Loucy (cell line): ENCODE measurements around the gene UGT2B7.

Source experiments
- H2AFZ ChIP-seq: fragments of 200-600 bp; sonication (generic); 2 replicates; pipeline ENCODE4 v1.6.0; 2016; ENCODE audit warnings: antibody characterized with exemption, mild to moderate bottlenecking, low read length, moderate library complexity
- H3F3A ChIP-seq: fragments of 200-600 bp; 2 replicates; pipeline ENCODE4 v1.6.0; 2016; ENCODE audit warnings: antibody characterized with exemption, low read depth, mild to moderate bottlenecking
- H3K27me3 ChIP-seq: fragments of 200-600 bp; sonication (generic); 2 replicates; pipeline ENCODE4 v1.6.1; 2014; ENCODE audit warnings: low read length, mild to moderate bottlenecking; ENCODE audit not compliant: insufficient read depth, poor library complexity, severe bottlenecking
- H3K36me3 ChIP-seq: fragments of 200-600 bp; sonication (generic); 2 replicates; pipeline ENCODE4 v1.6.1; 2016; ENCODE audit warnings: low read length; ENCODE audit not compliant: insufficient read depth
- H3K4me1 ChIP-seq: fragments of 200-600 bp; sonication (generic); 2 replicates; pipeline ENCODE4 v1.5.1; 2014; ENCODE audit warnings: low read length, mild to moderate bottlenecking; ENCODE audit not compliant: insufficient read depth, poor library complexity, severe bottlenecking
- H3K4me2 ChIP-seq: fragments of 200-600 bp; sonication (generic); 2 replicates; pipeline ENCODE4 v1.6.0; 2014; ENCODE audit warnings: antibody characterized with exemption, low read length, low read depth, mild to moderate bottlenecking; ENCODE audit not compliant: poor library complexity, severe bottlenecking
- H3K4me3 ChIP-seq: fragments of 200-600 bp; sonication (generic); 2 replicates; pipeline ENCODE4 v1.5.1; 2014; ENCODE audit warnings: low read length, mild to moderate bottlenecking, mixed read lengths; ENCODE audit not compliant: poor library complexity, severe bottlenecking
- H3K79me2 ChIP-seq: fragments of 200-600 bp; sonication (generic); 2 replicates; pipeline ENCODE4 v1.6.1; 2014; ENCODE audit warnings: low read length; ENCODE audit not compliant: insufficient read depth
- H3K9ac ChIP-seq: fragments of 200-600 bp; sonication (generic); 2 replicates; pipeline ENCODE4 v1.6.0; 2014; ENCODE audit warnings: mild to moderate bottlenecking, low read depth, low read length, moderate library complexity; ENCODE audit not compliant: poor library complexity, severe bottlenecking
- H3K9me2 ChIP-seq: fragments of 200-600 bp; sonication (generic); replicated peaks from 2 replicates; pipeline ENCODE4 v1.6.1; 2016; ENCODE audit warnings: low read depth, low read length, mixed read lengths
- H3K9me3 ChIP-seq: fragments of 200-600 bp; sonication (generic); 2 replicates; pipeline ENCODE4 v1.6.1; 2014; ENCODE audit warnings: mild to moderate bottlenecking, antibody characterized with exemption, low read length, low read depth; ENCODE audit not compliant: insufficient read depth
- H4K20me1 ChIP-seq: fragments of 200-600 bp; sonication (generic); 2 replicates; pipeline ENCODE4 v1.6.0; 2014; ENCODE audit warnings: antibody characterized with exemption, low read length, mild to moderate bottlenecking; ENCODE audit not compliant: insufficient read depth, poor library complexity, severe bottlenecking
- CTCF ChIP-seq: fragments of 200-600 bp; sonication (generic); conservative IDR thresholded peaks from 2 replicates; pipeline ENCODE4 v1.5.1; 2014; ENCODE audit warnings: mild to moderate bottlenecking, antibody characterized with exemption, low read length
- EZH2phosphoT487 ChIP-seq: fragments of 200-600 bp; IDR thresholded peaks from 2 replicates; pipeline ENCODE4 v1.6.1; 2018; ENCODE audit warnings: antibody characterized with exemption, mild to moderate bottlenecking, moderate library complexity, borderline replicate concordance

The UGT2B7 gene

GRCh38 chr4:69089388-69089787 is 6.9 kb upstream of the UGT2B7 start:
- H2AFZ ChIP-seq = no peak overlapping the region
- H4K20me1 ChIP-seq = no peaks in the 10 kb centered on the region
- no peak overlapping the region for H3K9ac ChIP-seq
- no peak overlapping the region for H3K4me3 ChIP-seq
- no peaks in the 10 kb centered on the region for H3K4me1 ChIP-seq
- H3K9me2 ChIP-seq = no peaks in the 10 kb centered on the region
- no peaks in the 10 kb centered on the region for H3K36me3 ChIP-seq
- TF ChIP-seq CTCF (no peak), EZH2phosphoT487 (no peak)
- H3F3A ChIP-seq = no peaks in the 10 kb centered on the region
- H3K9me3 ChIP-seq = no peaks in the 10 kb centered on the region
- H3K79me2 ChIP-seq = no peaks in the 10 kb centered on the region
- no peak overlapping the region for H3K4me2 ChIP-seq
- no peaks in the 10 kb centered on the region for H3K27me3 ChIP-seq

GRCh38 chr4:69092190-69092589 is 4.1 kb upstream of the UGT2B7 start:
- Histone ChIP-seq H3K36me3 (no peaks in the 10 kb centered on the region), H3K9me2 (no peaks in the 10 kb centered on the region), H4K20me1 (no peaks in the 10 kb centered on the region), H3K9me3 (no peaks in the 10 kb centered on the region), H3K4me3 (no peak overlapping the region), H3K4me2 (no peak overlapping the region), H3K79me2 (no peaks in the 10 kb centered on the region), H2AFZ (no peak overlapping the region), H3K27me3 (no peaks in the 10 kb centered on the region), H3K9ac (no peak overlapping the region), H3F3A (no peaks in the 10 kb centered on the region), H3K4me1 (no peaks in the 10 kb centered on the region)
- TF ChIP-seq CTCF (no peak), EZH2phosphoT487 (no peak)

- Histone ChIP-seq H2AFZ (no peak overlapping the region), H3K9me3 (no peaks in the 10 kb centered on the region), H3K4me3 (no peak overlapping the region), H3K4me2 (no peak overlapping the region), H3K9ac (no peak overlapping the region), H3K79me2 (no peaks in the 10 kb centered on the region), H3K4me1 (no peaks in the 10 kb centered on the region), H3K9me2 (no peaks in the 10 kb centered on the region), H3K36me3 (no peaks in the 10 kb centered on the region), H3K27me3 (no peaks in the 10 kb centered on the region), H3F3A (no peaks in the 10 kb centered on the region), H4K20me1 (no peaks in the 10 kb centered on the region)
- TF ChIP-seq CTCF (no peak), EZH2phosphoT487 (no peak)
Observed at GRCh38 chr4:69092980-69093568, 3.2 kb upstream of the UGT2B7 start.
